HAP-1 (cell line): ENCODE measurements around the gene COL1A2.

Experiments used
- DNase-seq, 2 experiments: peaks; one replicate each; pipeline ENCODE4 v3.0.0-alpha.2; 2016 to 2020; ENCODE audit warnings: low spot score in 2 of 2
- H3K27me3 ChIP-seq: fragments of 250-450 bp; sonication (Bioruptor Pico); 2 replicates; pipeline ENCODE4 v1.5.1; 2020; ENCODE audit warnings: low read depth, mild to moderate bottlenecking, moderate library complexity
- H3K36me3 ChIP-seq: fragments of 250-450 bp; sonication (Bioruptor Pico); replicated peaks from 2 replicates; pipeline ENCODE4 v1.5.1; 2020; ENCODE audit warnings: mild to moderate bottlenecking
- H3K4me1 ChIP-seq: fragments of 250-450 bp; sonication (Bioruptor Pico); 2 replicates; pipeline ENCODE4 v1.5.1; 2020; ENCODE audit warnings: mild to moderate bottlenecking
- H3K4me3 ChIP-seq: fragments of 250-450 bp; sonication (Bioruptor Pico); 2 replicates; pipeline ENCODE4 v1.5.1; 2020; ENCODE audit warnings: mild to moderate bottlenecking, moderate library complexity
- H3K9me3 ChIP-seq: fragments of 250-450 bp; sonication (Bioruptor Pico); 2 replicates; pipeline ENCODE4 v1.5.1; 2020; ENCODE audit warnings: mild to moderate bottlenecking, moderate library complexity
- in situ Hi-C: fragments of 300-500 bp; cut with MboI; formaldehyde crosslinking; loops from 3 replicates; pipeline ENCODE4 v1.14.3; 2020; ENCODE audit warnings: low sequenced_read_pairs, inconsistent platforms, mixed read lengths

The COL1A2 gene

GRCh38 chr7:94394437-94395140, at the start of gene COL1A2:
COL1A2 (plus strand) TSS chr7:94394895; CDS start chr7:94395032, 137 bp downstream.
- in situ Hi-C loops: loop anchor here (5.0 kb wide), 1 partner anchor 97 kb away; no protein-coding TSS in a partner anchor
- Histone ChIP-seq H3K27me3 (peaks cover 5% of the 10 kb centered on the region; the same call in 1 of the 2 replicates), H3K36me3 (no peaks in the 10 kb centered on the region), H3K9me3 (no peaks in the 10 kb centered on the region), H3K4me3 (no peak within 1 kb of the TSS), H3K4me1 (no peaks in the 10 kb centered on the region)
- peak in 1 of 2 experiments; percentile 8 for DNase-seq

GRCh38 chr7:94345907-94346306, 48.8 kb upstream of the COL1A2 start:
- DNase-seq: no peak
- no peaks in the 10 kb centered on the region for H3K4me1 ChIP-seq
- H3K4me3 ChIP-seq: no peak overlapping the region
- H3K9me3 ChIP-seq: no peaks in the 10 kb centered on the region
- in situ Hi-C loops: no loop called here
- H3K27me3 ChIP-seq: no peaks in the 10 kb centered on the region
- no peaks in the 10 kb centered on the region for H3K36me3 ChIP-seq

- no peak for DNase-seq
These were observed 46.6 kb upstream of the COL1A2 start for GRCh38 chr7:94348142-94348541.

GRCh38 chr7:94350734-94351133, 44.0 kb upstream of the COL1A2 start:
- Histone ChIP-seq H3K36me3 (no peaks in the 10 kb centered on the region), H3K4me3 (no peak overlapping the region), H3K27me3 (peaks cover 4% of the 10 kb centered on the region; the same call in 1 of the 2 replicates), H3K4me1 (no peaks in the 10 kb centered on the region), H3K9me3 (no peaks in the 10 kb centered on the region)
- DNase-seq: no peak
- in situ Hi-C loops: no loop called here

More at GRCh38 chr7:94348142-94348541, 46.6 kb upstream of the COL1A2 start:
- Histone ChIP-seq H3K36me3 (no peaks in the 10 kb centered on the region), H3K4me3 (no peak overlapping the region), H3K9me3 (no peaks in the 10 kb centered on the region), H3K4me1 (no peaks in the 10 kb centered on the region), H3K27me3 (peaks cover 4% of the 10 kb centered on the region; the same call in 1 of the 2 replicates)
- in situ Hi-C loops: no loop called here

GRCh38 chr7:94351703-94352102, 43.0 kb upstream of the COL1A2 start:
- in situ Hi-C loops: no loop called here
- peaks cover 4% of the 10 kb centered on the region; the same call in 1 of the 2 replicates for H3K27me3 ChIP-seq
- DNase-seq: no peak

GRCh38 chr7:94352887-94353286, 41.8 kb upstream of the COL1A2 start:
- no peak for DNase-seq
- in situ Hi-C loops: no loop called here
- H3K9me3 ChIP-seq: no peaks in the 10 kb centered on the region
- no peak overlapping the region for H3K4me3 ChIP-seq
- H3K4me1 ChIP-seq: no peaks in the 10 kb centered on the region
- H3K36me3 ChIP-seq: no peaks in the 10 kb centered on the region
- peaks cover 4% of the 10 kb centered on the region; the same call in 1 of the 2 replicates for H3K27me3 ChIP-seq

More at GRCh38 chr7:94351703-94352102, 43.0 kb upstream of the COL1A2 start:
- no peaks in the 10 kb centered on the region for H3K4me1 ChIP-seq
- no peaks in the 10 kb centered on the region for H3K9me3 ChIP-seq
- no peaks in the 10 kb centered on the region for H3K36me3 ChIP-seq
- no peak overlapping the region for H3K4me3 ChIP-seq

GRCh38 chr7:94354953-94355352, 39.7 kb upstream of the COL1A2 start:
- no peaks in the 10 kb centered on the region for H3K4me1 ChIP-seq
- no peaks in the 10 kb centered on the region for H3K36me3 ChIP-seq
- no peak for DNase-seq
- H3K4me3 ChIP-seq: no peak overlapping the region
- in situ Hi-C loops: no loop called here
- peaks cover 4% of the 10 kb centered on the region; the same call in 1 of the 2 replicates for H3K27me3 ChIP-seq
- H3K9me3 ChIP-seq: no peaks in the 10 kb centered on the region

GRCh38 chr7:94355454-94355853, 39.2 kb upstream of the COL1A2 start:
- in situ Hi-C loops: no loop called here
- Histone ChIP-seq H3K9me3 (no peaks in the 10 kb centered on the region), H3K4me3 (no peak overlapping the region), H3K36me3 (no peaks in the 10 kb centered on the region), H3K4me1 (no peaks in the 10 kb centered on the region), H3K27me3 (peaks cover 4% of the 10 kb centered on the region; the same call in 1 of the 2 replicates)
- no peak for DNase-seq

GRCh38 chr7:94357076-94357475, 37.6 kb upstream of the COL1A2 start:
- no peaks in the 10 kb centered on the region for H3K4me1 ChIP-seq
- no peak overlapping the region for H3K4me3 ChIP-seq
- no peaks in the 10 kb centered on the region for H3K9me3 ChIP-seq
- H3K36me3 ChIP-seq: no peaks in the 10 kb centered on the region
- H3K27me3 ChIP-seq: no peaks in the 10 kb centered on the region; the same call in 1 of the 2 replicates
- DNase-seq: no peak
- in situ Hi-C loops: no loop called here

- in situ Hi-C loops: no loop called here
These were observed 33.8 kb upstream of the COL1A2 start for GRCh38 chr7:94360926-94361325.

GRCh38 chr7:94362276-94362675, 32.4 kb upstream of the COL1A2 start:
- Histone ChIP-seq H3K4me3 (no peak overlapping the region), H3K36me3 (no peaks in the 10 kb centered on the region), H3K9me3 (no peaks in the 10 kb centered on the region), H3K4me1 (no peaks in the 10 kb centered on the region), H3K27me3 (peaks cover 4% of the 10 kb centered on the region; the same call in 1 of the 2 replicates)
- in situ Hi-C loops: no loop called here
- no peak for DNase-seq

More at GRCh38 chr7:94360926-94361325, 33.8 kb upstream of the COL1A2 start:
- no peaks in the 10 kb centered on the region for H3K9me3 ChIP-seq
- no peak for DNase-seq
- no peak overlapping the region for H3K4me3 ChIP-seq
- peaks cover 4% of the 10 kb centered on the region; the same call in 1 of the 2 replicates for H3K27me3 ChIP-seq
- no peaks in the 10 kb centered on the region for H3K4me1 ChIP-seq
- no peaks in the 10 kb centered on the region for H3K36me3 ChIP-seq

GRCh38 chr7:94364816-94365215, 29.9 kb upstream of the COL1A2 start:
- Histone ChIP-seq H3K36me3 (no peaks in the 10 kb centered on the region), H3K27me3 (peaks cover 4% of the 10 kb centered on the region; the same call in 1 of the 2 replicates), H3K4me1 (peaks cover 14% of the 10 kb centered on the region), H3K4me3 (no peak overlapping the region), H3K9me3 (no peaks in the 10 kb centered on the region)
- no peak for DNase-seq
- in situ Hi-C loops: no loop called here

GRCh38 chr7:94366163-94366562, 28.5 kb upstream of the COL1A2 start:
- H3K36me3 ChIP-seq: no peaks in the 10 kb centered on the region
- H3K27me3 ChIP-seq: peaks cover 4% of the 10 kb centered on the region; the same call in 1 of the 2 replicates
- DNase-seq: no peak
- H3K4me1 ChIP-seq: peaks cover 14% of the 10 kb centered on the region
- H3K9me3 ChIP-seq: no peaks in the 10 kb centered on the region
- in situ Hi-C loops: no loop called here
- no peak overlapping the region for H3K4me3 ChIP-seq

- no peak for DNase-seq
- no peak overlapping the region for H3K4me3 ChIP-seq
- in situ Hi-C loops: no loop called here
- H3K36me3 ChIP-seq: no peaks in the 10 kb centered on the region
- peaks cover 14% of the 10 kb centered on the region for H3K4me1 ChIP-seq
- H3K9me3 ChIP-seq: no peaks in the 10 kb centered on the region
- 0 out of 2 replicates have a peak, but pooled peaks cover 4% of the 10 kb centered on the region for H3K27me3 ChIP-seq
These were observed 27.9 kb upstream of the COL1A2 start for GRCh38 chr7:94366832-94367231.
